K562 (cell line): ENCODE results near the gene PLCB3. TPM values are rescaled to one million over a fixed set of nuclear protein-coding genes. Genes with fewer than 3 reads are reported as not detected.

Experiments
- ARHGAP35 ChIP-seq: fragments of 450-650 bp; IDR thresholded peaks from 2 replicates; pipeline ENCODE4 v1.6.1; 2018; ENCODE audit not compliant: partially characterized antibody
- ARID2 ChIP-seq: fragments of 450-650 bp; IDR thresholded peaks from 2 replicates; pipeline ENCODE4 v1.6.1; 2017; ENCODE audit warnings: antibody characterized with exemption, mild to moderate bottlenecking
- BMI1 ChIP-seq: fragments of 150-350 bp; IDR thresholded peaks from 2 replicates; pipeline ENCODE4 v1.6.1; 2014; ENCODE audit warnings: low read length
- CBFA2T2 ChIP-seq: fragments of 450-650 bp; conservative IDR thresholded peaks from 2 replicates; pipeline ENCODE4 v1.6.1; 2017; ENCODE audit warnings: mild to moderate bottlenecking
- CHCHD3 ChIP-seq: fragments of 250-450 bp; sonication (Bioruptor Pico); IDR thresholded peaks from 2 replicates; pipeline ENCODE4 v2.1.2; 2022; ENCODE audit warnings: mild to moderate bottlenecking
- ELF4 ChIP-seq: fragments of 450-650 bp; formaldehyde crosslinking; IDR thresholded peaks from 2 replicates; pipeline ENCODE4 v1.4.0; 2022; ENCODE audit warnings: missing genetic modification characterization
- JUN ChIP-seq, 2 experiments: sonication (generic) in 1 of 2; formaldehyde crosslinking in 1 of 2; IDR thresholded peaks; 2 replicates each; pipeline versions ENCODE4 v1.6.1 to v1.8.0; 2012 to 2022; ENCODE audit warnings: borderline replicate concordance in 2 of 2, mild to moderate bottlenecking in 2 of 2, improper control_type of control experiment in 1 of 2, low read depth in 1 of 2, low read length in 1 of 2, missing genetic modification reagents in 1 of 2
- NFATC3 ChIP-seq: fragments of 450-650 bp; IDR thresholded peaks from 2 replicates; pipeline ENCODE4 v1.6.1; 2017; ENCODE audit warnings: mild to moderate bottlenecking
- NFE2L1 ChIP-seq: fragments of 450-650 bp; IDR thresholded peaks from 2 replicates; pipeline ENCODE4 v1.6.1; 2016; ENCODE audit warnings: missing genetic modification characterization, low read depth, mild to moderate bottlenecking, missing compliant biosample characterization, moderate library complexity, borderline replicate concordance
- POLR3G ChIP-seq: IDR thresholded peaks from 2 replicates; pipeline ENCODE4 v1.6.1; 2011; ENCODE audit not compliant: insufficient read length, insufficient replicate concordance; ENCODE audit errors: extremely low read depth
- POU5F1 ChIP-seq: fragments of 150-350 bp; IDR thresholded peaks from 2 replicates; pipeline ENCODE4 v1.6.1; 2014; ENCODE audit warnings: borderline replicate concordance, low read length, low read depth, mild to moderate bottlenecking; ENCODE audit not compliant: partially characterized antibody
- PTBP1 ChIP-seq: fragments of 200-400 bp; formaldehyde crosslinking; IDR thresholded peaks from 2 replicates; pipeline ENCODE4 v1.6.1; 2017; ENCODE audit warnings: low read depth, low read length
- ZNF184 ChIP-seq: sonication (generic); formaldehyde crosslinking; IDR thresholded peaks from 2 replicates; pipeline ENCODE4 v1.5.0; 2020; ENCODE audit warnings: missing genetic modification reagents
- ZNF239 ChIP-seq: fragments of 250-450 bp; sonication (Bioruptor Pico); IDR thresholded peaks from 2 replicates; pipeline ENCODE4 v1.4.0; 2020; ENCODE audit warnings: mild to moderate bottlenecking
- ZNF253 ChIP-seq: fragments of 250-450 bp; sonication (Bioruptor Pico); conservative IDR thresholded peaks from 2 replicates; pipeline ENCODE4 v1.6.1; 2021; ENCODE audit warnings: mild to moderate bottlenecking
- polyA plus RNA-seq, 8 experiments: library from polyadenylated mRNA; depleted of rRNA in 4 of 8; stranded (reverse) in 5 of 8; unstranded in 3 of 8; fragments of >200 nt; fragmentation: Nextera tagmentation in 2 of 8; fragmentation: Illumina TruSeq in 1 of 8; extraction: Ambion mirVana in 2 of 8; extraction: Trizol in 1 of 8; gene quantifications; 2 replicates each; pipeline versions ENCODE4 v1.2.1 to v1.2.3, GENCODE V29; 2011 to 2014; ENCODE audit warnings: inconsistent platforms in 1 of 8, missing spikeins in 1 of 8
- total RNA-seq, 7 experiments: library from RNA; depleted of rRNA in 6 of 7; stranded (reverse); fragments of >200 nt in 6 of 7; fragmentation: Illumina TruSeq in 2 of 7; extraction: Trizol in 2 of 7; gene quantifications; 2 replicates each; pipeline versions ENCODE4 v1.2.1 to v1.2.3, GENCODE V29; 2011 to 2021; ENCODE audit warnings: low replicate concordance in 1 of 7
- TF ChIP-seq, protein P1 (sequence below): sonication (generic); formaldehyde crosslinking; IDR thresholded peaks from 2 replicates; pipeline ENCODE4 v1.8.1; 2023; ENCODE audit warnings: mild to moderate bottlenecking, missing genetic modification reagents
- TF ChIP-seq, protein P2 (sequence below): fragments of 450-650 bp; formaldehyde crosslinking; IDR thresholded peaks from 2 replicates; pipeline ENCODE4 v1.4.0; 2022; ENCODE audit warnings: missing genetic modification characterization
- TF ChIP-seq, protein P3 (sequence below): fragments of 250-450 bp; sonication (Bioruptor Pico); IDR thresholded peaks from 2 replicates; pipeline ENCODE4 v1.6.1; 2021; ENCODE audit warnings: mild to moderate bottlenecking
- TF ChIP-seq, protein P4 (sequence below), 2 experiments: fragments of 450-650 bp in 1 of 2; sonication (generic) in 1 of 2; formaldehyde crosslinking in 1 of 2; IDR thresholded peaks in 1 of 2; conservative IDR thresholded peaks in 1 of 2; 2 replicates each; pipeline versions ENCODE4 v1.6.1 to v1.8.1; 2016 to 2023; ENCODE audit warnings: mild to moderate bottlenecking in 2 of 2, moderate library complexity in 2 of 2, inconsistent platforms in 1 of 2, missing genetic modification reagents in 1 of 2
- TF ChIP-seq, protein P5 (sequence below): sonication (generic); formaldehyde crosslinking; IDR thresholded peaks from 2 replicates; pipeline ENCODE4 v1.8.1; 2023; ENCODE audit warnings: mild to moderate bottlenecking, missing genetic modification reagents

The PLCB3 gene
- total and polyA plus RNA-seq, 9 of the 15 experiments (the other 6 are each of a cell fraction or from before 2014, with no cell fraction given) = 0.31 to 44.8 (median 14.6) TPM

DNA sequence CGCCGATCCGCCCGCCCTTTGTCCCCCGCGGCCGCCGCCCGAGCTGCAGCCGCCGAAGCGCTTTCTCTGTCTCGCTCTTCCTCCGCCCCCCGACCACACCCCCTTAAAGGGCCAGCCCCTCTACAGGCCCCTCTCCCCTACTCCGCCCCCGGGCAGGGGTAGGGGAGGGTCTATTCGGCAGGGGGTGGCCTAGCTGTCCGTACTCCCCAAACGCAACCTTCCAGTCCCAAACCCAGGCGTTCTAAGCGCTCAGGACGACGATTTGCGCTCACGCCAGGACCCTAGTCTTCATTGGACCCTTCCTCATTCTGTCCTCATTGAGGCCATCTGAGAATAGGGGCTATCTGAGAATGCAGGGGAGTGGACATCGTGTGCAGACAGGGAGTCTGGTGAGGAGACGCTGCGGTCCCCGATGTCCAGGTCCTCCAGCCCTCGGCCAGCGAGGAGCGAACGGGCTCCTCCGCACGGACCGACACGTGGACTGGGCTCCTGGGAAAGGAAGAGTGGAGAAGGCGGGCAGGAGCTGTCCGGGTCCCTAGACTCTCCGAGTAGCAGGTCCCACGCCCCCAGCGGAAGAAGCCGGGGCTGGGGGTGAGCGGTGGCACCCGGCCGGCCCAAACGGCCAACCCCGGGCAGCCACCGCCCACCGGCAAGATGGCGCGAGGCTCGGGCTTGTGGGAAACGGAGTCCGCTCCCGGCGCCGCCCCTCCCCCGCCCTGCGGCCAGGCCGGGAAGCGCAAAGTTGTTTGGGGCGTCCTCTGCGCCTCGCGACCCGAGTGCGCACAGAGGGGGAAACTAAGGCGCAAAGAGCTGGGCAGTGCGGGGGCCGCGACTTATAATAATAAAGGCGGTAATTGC lies 4.2 kb upstream of the PLCB3 start, which contains the start of gene PPP1R14B (continued):
- TF ChIP-seq JUN (IDR thresholded peaks at IDR 0.05; ENCODE audit: borderline replicate concordance, low read depth, low read length) (peak; percentile 14; the same call in 1 of the 2 replicates), JUN (CRISPR knock-in tag; IDR thresholded peaks at IDR 0.05; ENCODE audit: borderline replicate concordance) (no peak), ARID2 (no peak), CHCHD3 (no peak), ARHGAP35 (no peak), POU5F1 (no peak), POLR3G (no peak), ELF4 (CRISPR knock-in tag) (no peak), ZNF253 (CRISPR knock-in tag) (no peak), ZNF239 (CRISPR knock-in tag) (no peak), NFATC3 (no peak), CBFA2T2 (no peak), NFE2L1 (no peak), ZNF184 (CRISPR knock-in tag) (no peak), BMI1 (no peak), PTBP1 (no peak)
- TF ChIP-seq, protein P1, sequence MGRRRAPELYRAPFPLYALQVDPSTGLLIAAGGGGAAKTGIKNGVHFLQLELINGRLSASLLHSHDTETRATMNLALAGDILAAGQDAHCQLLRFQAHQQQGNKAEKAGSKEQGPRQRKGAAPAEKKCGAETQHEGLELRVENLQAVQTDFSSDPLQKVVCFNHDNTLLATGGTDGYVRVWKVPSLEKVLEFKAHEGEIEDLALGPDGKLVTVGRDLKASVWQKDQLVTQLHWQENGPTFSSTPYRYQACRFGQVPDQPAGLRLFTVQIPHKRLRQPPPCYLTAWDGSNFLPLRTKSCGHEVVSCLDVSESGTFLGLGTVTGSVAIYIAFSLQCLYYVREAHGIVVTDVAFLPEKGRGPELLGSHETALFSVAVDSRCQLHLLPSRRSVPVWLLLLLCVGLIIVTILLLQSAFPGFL (CRISPR knock-in tag) = peak; percentile 51; the same call in 1 of the 2 replicates
- TF ChIP-seq, protein P2, sequence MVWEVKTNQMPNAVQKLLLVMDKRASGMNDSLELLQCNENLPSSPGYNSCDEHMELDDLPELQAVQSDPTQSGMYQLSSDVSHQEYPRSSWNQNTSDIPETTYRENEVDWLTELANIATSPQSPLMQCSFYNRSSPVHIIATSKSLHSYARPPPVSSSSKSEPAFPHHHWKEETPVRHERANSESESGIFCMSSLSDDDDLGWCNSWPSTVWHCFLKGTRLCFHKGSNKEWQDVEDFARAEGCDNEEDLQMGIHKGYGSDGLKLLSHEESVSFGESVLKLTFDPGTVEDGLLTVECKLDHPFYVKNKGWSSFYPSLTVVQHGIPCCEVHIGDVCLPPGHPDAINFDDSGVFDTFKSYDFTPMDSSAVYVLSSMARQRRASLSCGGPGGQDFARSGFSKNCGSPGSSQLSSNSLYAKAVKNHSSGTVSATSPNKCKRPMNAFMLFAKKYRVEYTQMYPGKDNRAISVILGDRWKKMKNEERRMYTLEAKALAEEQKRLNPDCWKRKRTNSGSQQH (CRISPR knock-in tag) = no peak
- TF ChIP-seq, protein P3, sequence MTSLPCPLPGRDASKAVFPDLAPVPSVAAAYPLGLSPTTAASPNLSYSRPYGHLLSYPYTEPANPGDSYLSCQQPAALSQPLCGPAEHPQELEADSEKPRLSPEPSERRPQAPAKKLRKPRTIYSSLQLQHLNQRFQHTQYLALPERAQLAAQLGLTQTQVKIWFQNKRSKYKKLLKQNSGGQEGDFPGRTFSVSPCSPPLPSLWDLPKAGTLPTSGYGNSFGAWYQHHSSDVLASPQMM (CRISPR knock-in tag) = no peak
- TF ChIP-seq, protein P4, sequence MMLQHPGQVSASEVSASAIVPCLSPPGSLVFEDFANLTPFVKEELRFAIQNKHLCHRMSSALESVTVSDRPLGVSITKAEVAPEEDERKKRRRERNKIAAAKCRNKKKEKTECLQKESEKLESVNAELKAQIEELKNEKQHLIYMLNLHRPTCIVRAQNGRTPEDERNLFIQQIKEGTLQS (IDR thresholded peaks at IDR 0.05) = no peak
- TF ChIP-seq, protein P4 (CRISPR knock-in tag; conservative IDR thresholded peaks at IDR 0.05) = peak; percentile 72; the same call in 1 of the 2 replicates
- TF ChIP-seq, protein P5, sequence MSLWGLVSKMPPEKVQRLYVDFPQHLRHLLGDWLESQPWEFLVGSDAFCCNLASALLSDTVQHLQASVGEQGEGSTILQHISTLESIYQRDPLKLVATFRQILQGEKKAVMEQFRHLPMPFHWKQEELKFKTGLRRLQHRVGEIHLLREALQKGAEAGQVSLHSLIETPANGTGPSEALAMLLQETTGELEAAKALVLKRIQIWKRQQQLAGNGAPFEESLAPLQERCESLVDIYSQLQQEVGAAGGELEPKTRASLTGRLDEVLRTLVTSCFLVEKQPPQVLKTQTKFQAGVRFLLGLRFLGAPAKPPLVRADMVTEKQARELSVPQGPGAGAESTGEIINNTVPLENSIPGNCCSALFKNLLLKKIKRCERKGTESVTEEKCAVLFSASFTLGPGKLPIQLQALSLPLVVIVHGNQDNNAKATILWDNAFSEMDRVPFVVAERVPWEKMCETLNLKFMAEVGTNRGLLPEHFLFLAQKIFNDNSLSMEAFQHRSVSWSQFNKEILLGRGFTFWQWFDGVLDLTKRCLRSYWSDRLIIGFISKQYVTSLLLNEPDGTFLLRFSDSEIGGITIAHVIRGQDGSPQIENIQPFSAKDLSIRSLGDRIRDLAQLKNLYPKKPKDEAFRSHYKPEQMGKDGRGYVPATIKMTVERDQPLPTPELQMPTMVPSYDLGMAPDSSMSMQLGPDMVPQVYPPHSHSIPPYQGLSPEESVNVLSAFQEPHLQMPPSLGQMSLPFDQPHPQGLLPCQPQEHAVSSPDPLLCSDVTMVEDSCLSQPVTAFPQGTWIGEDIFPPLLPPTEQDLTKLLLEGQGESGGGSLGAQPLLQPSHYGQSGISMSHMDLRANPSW = no peak; the same call in 1 of the 2 replicates
